H1 (cell line): ENCODE data around the gene PAIP2B. TPM values are rescaled to one million over a fixed set of nuclear protein-coding genes. Genes with fewer than 3 reads are reported as not detected.

Experiments
- CHD7 ChIP-seq: fragments of 300-600 bp; sonication (generic); IDR thresholded peaks from 2 replicates; pipeline ENCODE4 v1.7.1; 2012; ENCODE audit warnings: low read length, moderate library complexity, mild to moderate bottlenecking, inconsistent platforms; ENCODE audit not compliant: insufficient replicate concordance
- polyA plus RNA-seq, 7 experiments: library from polyadenylated mRNA; depleted of rRNA in 3 of 7; stranded (reverse) in 5 of 7; unstranded in 2 of 7; fragments of >200 nt in 5 of 7; fragments of 200-250 nt in 2 of 7; gene quantifications; 1 replicate in 5 of 7; 2 replicates in 1 of 7; 4 replicates in 1 of 7; pipeline versions ENCODE4 v1.2.1 to v1.2.3, GENCODE V29; 2011 to 2013; ENCODE audit warnings: missing spikeins in 2 of 7, mixed read lengths in 2 of 7
- total RNA-seq: library from RNA; stranded (reverse); fragmentation: NEBNext Ultra II Directional; extraction: Animal tissue kit (Norgen Biotek cat#: 25700); gene quantifications from 2 replicates; pipeline ENCODE4 v1.2.1, GENCODE V29; 2021

PAIP2B gene
- total and polyA plus RNA-seq, 2 of the 8 experiments (the other 6 are each of a cell fraction or from before 2014, with no cell fraction given), result 8.4 to 31.3 TPM

- TF ChIP-seq CHD7, result no peak
These were observed 2.4 kb downstream of the PAIP2B start (continued) for GRCh38 chr2:71224457-71224856.
